Hepatocyte (in vitro differentiated cells): Measurements from ENCODE around the gene TEKT5. TPM values are rescaled to one million over a fixed set of nuclear protein-coding genes. Genes with fewer than 3 reads are reported as not detected.

Source experiments
- DNase-seq: peaks from one replicate; pipeline ENCODE4 v3.0.0-alpha.2; 2016; ENCODE audit warnings: low spot score
- H2AFZ ChIP-seq: fragments of 200-600 bp; sonication (generic); 2 replicates; pipeline ENCODE4 v1.6.0; 2016; ENCODE audit warnings: antibody characterized with exemption, mild to moderate bottlenecking
- H3K27ac ChIP-seq: fragments of 200-600 bp; sonication (generic); 2 replicates; pipeline ENCODE4 v1.5.1; 2016; ENCODE audit warnings: mild to moderate bottlenecking
- H3K27me3 ChIP-seq: fragments of 200-600 bp; sonication (generic); 2 replicates; pipeline ENCODE4 v1.6.1; 2016
- H3K36me3 ChIP-seq: fragments of 200-600 bp; sonication (generic); replicated peaks from 2 replicates; pipeline ENCODE4 v1.5.1; 2016; ENCODE audit warnings: low read depth; ENCODE audit not compliant: insufficient read depth
- H3K4me1 ChIP-seq: fragments of 200-600 bp; sonication (generic); 2 replicates; pipeline ENCODE4 v1.5.1; 2016; ENCODE audit warnings: mild to moderate bottlenecking, moderate library complexity; ENCODE audit not compliant: insufficient read depth
- H3K4me2 ChIP-seq: fragments of 200-600 bp; sonication (generic); 2 replicates; pipeline ENCODE4 v1.6.0; 2016
- H3K4me3 ChIP-seq: fragments of 200-600 bp; sonication (generic); 2 replicates; pipeline ENCODE4 v1.5.1; 2016; ENCODE audit warnings: mild to moderate bottlenecking
- H3K79me2 ChIP-seq: fragments of 200-600 bp; sonication (generic); 2 replicates; pipeline ENCODE4 v1.6.0; 2017; ENCODE audit warnings: mild to moderate bottlenecking
- H3K9me2 ChIP-seq: fragments of 200-600 bp; sonication (generic); replicated peaks from 2 replicates; pipeline ENCODE4 v1.6.0; 2017; ENCODE audit warnings: mild to moderate bottlenecking; ENCODE audit not compliant: insufficient read depth
- H3K9me3 ChIP-seq: fragments of 200-600 bp; sonication (generic); 2 replicates; pipeline ENCODE4 v1.5.1; 2016; ENCODE audit warnings: low read depth, mild to moderate bottlenecking
- H4K20me1 ChIP-seq: fragments of 200-600 bp; sonication (generic); 2 replicates; pipeline ENCODE4 v1.6.0; 2016; ENCODE audit warnings: mild to moderate bottlenecking; ENCODE audit not compliant: insufficient read depth, poor library complexity, severe bottlenecking
- CTCF ChIP-seq: fragments of 200-600 bp; sonication (generic); IDR thresholded peaks from 2 replicates; pipeline ENCODE4 v1.5.1; 2016; ENCODE audit warnings: antibody characterized with exemption, mild to moderate bottlenecking; ENCODE audit not compliant: poor library complexity
- EZH2 ChIP-seq: fragments of 200-600 bp; sonication (generic); IDR thresholded peaks from 2 replicates; pipeline ENCODE4 v1.6.1; 2016; ENCODE audit warnings: antibody characterized with exemption, mild to moderate bottlenecking, borderline replicate concordance
- EZH2phosphoT487 ChIP-seq: fragments of 200-600 bp; sonication (generic); IDR thresholded peaks from one replicate; pipeline ENCODE4 v1.6.1; 2018; ENCODE audit warnings: antibody characterized with exemption, mild to moderate bottlenecking, low read depth, moderate library complexity; ENCODE audit not compliant: unreplicated experiment, severe bottlenecking
- WGBS: methylation state at CpG from one replicate; pipeline ENCODE4 v1.1.6; 2016; ENCODE audit warnings: low lambda C conversion rate; ENCODE audit errors: missing lambda C conversion rate; 5-methylcytosine and 5-hydroxymethylcytosine counted together
- polyA plus RNA-seq: library from polyadenylated mRNA; unstranded; fragments of >200 nt; fragmentation: Nextera tagmentation; extraction: Ambion mirVana; gene quantifications from 2 replicates; pipeline ENCODE4 v1.2.1, GENCODE V29; 2016
- total RNA-seq: library from RNA; depleted of rRNA; stranded (reverse); fragments of >200 nt; gene quantifications from 2 replicates; pipeline ENCODE4 v1.2.3, GENCODE V29; 2014

TEKT5 gene
- total and polyA plus RNA-seq, 2 experiments from 2014 or later, result not detected

- TF ChIP-seq EZH2phosphoT487 (no peak), EZH2 (no peak), CTCF (no peak)
- WGBS, result 38% methylated on average over 6 of the region's 7 CpGs
- no peaks in the 10 kb centered on the region for H3K9me2 ChIP-seq
These were observed 113.9 kb downstream of the TEKT5 start for GRCh38 chr16:10580883-10581247.

GRCh38 chr16:10579965-10580882 lies 114.5 kb downstream of the TEKT5 start, which contains the start of gene EMP2:
Gene EMP2 (minus strand): TSS chr16:10580598. CDS start chr16:10547617, 32,981 bp downstream.
- no peaks in the 10 kb centered on the region for H3K36me3 ChIP-seq
- H3K27me3 ChIP-seq, result no peaks in the 10 kb centered on the region
- peak within 1 kb of the TSS; percentile 85 for H3K27ac ChIP-seq
- no peaks in the 10 kb centered on the region for H3K9me2 ChIP-seq
- peaks cover 28% of the 10 kb centered on the region for H3K4me1 ChIP-seq
- peak; percentile 92 for DNase-seq
- H3K4me3 ChIP-seq, result peak within 1 kb of the TSS; percentile 99
- no peaks in the 10 kb centered on the region for H4K20me1 ChIP-seq
- H3K4me2 ChIP-seq, result peak within 1 kb of the TSS; percentile 99
- no peaks in the 10 kb centered on the region for H3K9me3 ChIP-seq
- 2% methylated on average over 64 of the region's 91 CpGs for WGBS
- TF ChIP-seq EZH2phosphoT487, result no peak
- peak; percentile 73 for TF ChIP-seq CTCF
- TF ChIP-seq EZH2, result no peak
- H3K79me2 ChIP-seq, result peaks cover 14% of the 10 kb centered on the region
- H2AFZ ChIP-seq, result peak within 1 kb of the TSS; percentile 99

More at GRCh38 chr16:10580883-10581247, 113.9 kb downstream of the TEKT5 start:
- H3K27me3 ChIP-seq, result no peaks in the 10 kb centered on the region
- H3K4me1 ChIP-seq, result peaks cover 28% of the 10 kb centered on the region
- H3K79me2 ChIP-seq, result peaks cover 14% of the 10 kb centered on the region
- no peaks in the 10 kb centered on the region for H3K36me3 ChIP-seq
- peak overlapping the region; percentile 99 for H3K4me2 ChIP-seq
- peak overlapping the region; percentile 99 for H2AFZ ChIP-seq
- no peaks in the 10 kb centered on the region for H3K9me3 ChIP-seq
- no peaks in the 10 kb centered on the region for H4K20me1 ChIP-seq
- H3K27ac ChIP-seq, result peak overlapping the region; percentile 71
- H3K4me3 ChIP-seq, result peak overlapping the region; percentile 99
- no peak for DNase-seq

- Histone ChIP-seq H3K36me3 (no peaks in the 10 kb centered on the region), H3K27ac (no peak overlapping the region), H3K4me2 (peak overlapping the region; percentile 99), H3K79me2 (peaks cover 18% of the 10 kb centered on the region), H4K20me1 (no peaks in the 10 kb centered on the region), H3K9me3 (no peaks in the 10 kb centered on the region), H3K4me3 (peak overlapping the region; percentile 99), H3K9me2 (no peaks in the 10 kb centered on the region), H2AFZ (peak overlapping the region; percentile 99), H3K27me3 (no peaks in the 10 kb centered on the region), H3K4me1 (peaks cover 28% of the 10 kb centered on the region)
- no peak for DNase-seq
- 31% methylated on average over 6 of the region's 6 CpGs for WGBS
- TF ChIP-seq EZH2phosphoT487 (no peak), CTCF (no peak), EZH2 (no peak)
These were observed 115.2 kb downstream of the TEKT5 start for GRCh38 chr16:10579575-10579964.
